CD4-positive, alpha-beta T cell (primary cell): ENCODE results near the gene FBXL15. TPM values are rescaled to one million over a fixed set of nuclear protein-coding genes. Genes with fewer than 3 reads are reported as not detected.

Source experiments
- ATAC-seq: fragments of 200-7000 bp; cut with Tn5 transposase; one replicate; pipeline ENCODE4 v1.10.0; 2022; ENCODE audit warnings: mild to moderate bottlenecking; ENCODE audit not compliant: poor library complexity
- CTCF ChIA-PET: fragments of 350-600 bp; sonication (Branson Sonifier 250); formaldehyde crosslinking; loops from one replicate; lab custom pipeline; 2021; ENCODE audit warnings: antibody characterized with exemption, inconsistent platforms; lab: Charles Lee
- POLR2A ChIA-PET: fragments of 350-600 bp; sonication (Branson Sonifier 250); formaldehyde crosslinking; loops from one replicate; lab custom pipeline; 2021; ENCODE audit warnings: antibody characterized with exemption, inconsistent platforms; lab: Charles Lee
- DNase-seq, 14 experiments: peaks; one replicate each; pipeline ENCODE4 v3.0.0-alpha.2; 2013 to 2020; ENCODE audit warnings: mixed read lengths in 2 of 14
- H3K27ac ChIP-seq, 2 donors: one replicate each; pipeline versions ENCODE4 v1.5.1 to v1.7.0; 2013; ENCODE audit warnings: low read length in 2 of 2, low read depth in 1 of 2, mild to moderate bottlenecking in 1 of 2
- H3K27me3 ChIP-seq, 2 experiments: 1 replicate in 1 of 2; 2 replicates in 1 of 2; pipeline versions ENCODE4 v1.6.1 to v1.7.0; 2013; ENCODE audit warnings: low read length in 2 of 2, control low read depth in 1 of 2, mild to moderate bottlenecking in 1 of 2, moderate library complexity in 1 of 2; ENCODE audit not compliant: insufficient read depth in 2 of 2, control insufficient read depth in 1 of 2
- H3K36me3 ChIP-seq: one replicate; pipeline ENCODE4 v1.6.1; 2013; ENCODE audit warnings: low read length, control low read depth; ENCODE audit not compliant: insufficient read depth
- H3K4me1 ChIP-seq: one replicate; pipeline ENCODE4 v1.6.1; 2013; ENCODE audit warnings: low read length, control low read depth; ENCODE audit not compliant: insufficient read depth
- H3K4me3 ChIP-seq: one replicate; pipeline ENCODE4 v1.5.1; 2013; ENCODE audit warnings: mild to moderate bottlenecking, low read length, moderate library complexity
- H3K9me3 ChIP-seq, 2 experiments: 1 replicate in 1 of 2; 2 replicates in 1 of 2; pipeline versions ENCODE4 v1.6.1 to v1.7.0; 2013; ENCODE audit warnings: low read length in 2 of 2, mild to moderate bottlenecking in 2 of 2, control low read depth in 1 of 2, moderate library complexity in 1 of 2; ENCODE audit not compliant: control insufficient read depth in 1 of 2, insufficient read depth in 1 of 2
- H3K27ac Mint-ChIP-seq: one replicate; pipeline ENCODE4 v1.8.0; 2020; ENCODE audit warnings: mixed read lengths
- H3K27me3 Mint-ChIP-seq: one replicate; pipeline ENCODE4 v1.8.0; 2021; ENCODE audit warnings: mixed read lengths
- H3K36me3 Mint-ChIP-seq: one replicate; pipeline ENCODE4 v1.8.0; 2021; ENCODE audit warnings: low read depth, mixed read lengths
- H3K4me1 Mint-ChIP-seq: one replicate; pipeline ENCODE4 v1.8.0; 2021; ENCODE audit warnings: low read depth, mixed read lengths
- H3K4me3 Mint-ChIP-seq: one replicate; pipeline ENCODE4 v1.8.0; 2020; ENCODE audit warnings: mild to moderate bottlenecking, mixed read lengths
- H3K9me3 Mint-ChIP-seq: one replicate; pipeline ENCODE4 v1.8.0; 2020; ENCODE audit warnings: mixed read lengths
- intact Hi-C, 2 experiments: fragments of 100-400 bp; cut with DNase I in 1 of 2; cut with micrococcal nuclease in 1 of 2; formaldehyde crosslinking; loops; one replicate each; pipeline versions ENCODE4 v1.15.1 to v1.9.0; 2023 to 2025; cut with DNase I, micrococcal nuclease
- total RNA-seq, 174 experiments: library from RNA in 2 of 174; stranded (reverse) in 2 of 174; gene quantifications; one replicate each; pipeline ENCODE4 v1.2.3 and lab custom pipeline; 2021 to 2026
- TF ChIP-seq, protein P1 (sequence below): fragments of 200-600 bp; IDR thresholded peaks from one replicate; pipeline ENCODE4 v1.8.0; 2022; ENCODE audit warnings: antibody characterized with exemption, mild to moderate bottlenecking

FBXL15 gene
- total RNA-seq, 2 experiments from 2014 or later: 10.2 to 10.4 TPM

DNA sequence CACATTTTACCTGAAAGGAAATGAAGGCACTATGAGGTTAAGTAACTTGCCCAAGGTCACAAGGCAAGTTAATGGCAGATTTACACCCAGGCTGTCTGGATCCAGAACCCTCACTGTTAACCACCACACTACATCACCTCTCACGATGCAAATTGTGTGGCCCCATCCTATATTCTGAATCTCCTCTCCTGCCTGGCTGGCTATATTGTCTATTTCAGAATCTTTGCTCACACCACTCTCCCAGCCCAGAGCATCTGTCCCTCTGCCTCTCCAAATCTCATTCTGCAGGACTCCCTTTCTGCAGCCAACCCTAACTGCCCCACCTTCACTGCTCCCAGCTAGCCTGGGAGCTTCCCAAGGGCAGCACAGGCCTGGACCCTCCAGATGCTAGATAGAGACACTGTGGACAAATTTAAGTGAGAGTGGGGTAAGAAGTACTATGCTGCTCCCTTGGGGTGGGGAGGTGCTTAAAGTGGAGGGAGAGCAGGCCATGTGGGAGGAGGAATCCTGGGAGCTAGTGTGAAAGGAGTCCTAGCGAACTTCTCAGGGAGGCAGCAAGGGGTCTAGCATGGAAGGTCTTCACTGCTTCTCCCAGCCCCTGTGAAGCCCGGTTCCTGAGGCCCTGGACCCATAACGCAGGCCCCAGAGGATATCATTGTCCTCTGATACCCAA, 11.0 kb downstream of the FBXL15 start:
- H3K27ac ChIP-seq: peak overlapping the region in 1 of 2 donors; percentile 37
- TF ChIP-seq, protein P1, sequence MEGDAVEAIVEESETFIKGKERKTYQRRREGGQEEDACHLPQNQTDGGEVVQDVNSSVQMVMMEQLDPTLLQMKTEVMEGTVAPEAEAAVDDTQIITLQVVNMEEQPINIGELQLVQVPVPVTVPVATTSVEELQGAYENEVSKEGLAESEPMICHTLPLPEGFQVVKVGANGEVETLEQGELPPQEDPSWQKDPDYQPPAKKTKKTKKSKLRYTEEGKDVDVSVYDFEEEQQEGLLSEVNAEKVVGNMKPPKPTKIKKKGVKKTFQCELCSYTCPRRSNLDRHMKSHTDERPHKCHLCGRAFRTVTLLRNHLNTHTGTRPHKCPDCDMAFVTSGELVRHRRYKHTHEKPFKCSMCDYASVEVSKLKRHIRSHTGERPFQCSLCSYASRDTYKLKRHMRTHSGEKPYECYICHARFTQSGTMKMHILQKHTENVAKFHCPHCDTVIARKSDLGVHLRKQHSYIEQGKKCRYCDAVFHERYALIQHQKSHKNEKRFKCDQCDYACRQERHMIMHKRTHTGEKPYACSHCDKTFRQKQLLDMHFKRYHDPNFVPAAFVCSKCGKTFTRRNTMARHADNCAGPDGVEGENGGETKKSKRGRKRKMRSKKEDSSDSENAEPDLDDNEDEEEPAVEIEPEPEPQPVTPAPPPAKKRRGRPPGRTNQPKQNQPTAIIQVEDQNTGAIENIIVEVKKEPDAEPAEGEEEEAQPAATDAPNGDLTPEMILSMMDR: no peak

DNA sequence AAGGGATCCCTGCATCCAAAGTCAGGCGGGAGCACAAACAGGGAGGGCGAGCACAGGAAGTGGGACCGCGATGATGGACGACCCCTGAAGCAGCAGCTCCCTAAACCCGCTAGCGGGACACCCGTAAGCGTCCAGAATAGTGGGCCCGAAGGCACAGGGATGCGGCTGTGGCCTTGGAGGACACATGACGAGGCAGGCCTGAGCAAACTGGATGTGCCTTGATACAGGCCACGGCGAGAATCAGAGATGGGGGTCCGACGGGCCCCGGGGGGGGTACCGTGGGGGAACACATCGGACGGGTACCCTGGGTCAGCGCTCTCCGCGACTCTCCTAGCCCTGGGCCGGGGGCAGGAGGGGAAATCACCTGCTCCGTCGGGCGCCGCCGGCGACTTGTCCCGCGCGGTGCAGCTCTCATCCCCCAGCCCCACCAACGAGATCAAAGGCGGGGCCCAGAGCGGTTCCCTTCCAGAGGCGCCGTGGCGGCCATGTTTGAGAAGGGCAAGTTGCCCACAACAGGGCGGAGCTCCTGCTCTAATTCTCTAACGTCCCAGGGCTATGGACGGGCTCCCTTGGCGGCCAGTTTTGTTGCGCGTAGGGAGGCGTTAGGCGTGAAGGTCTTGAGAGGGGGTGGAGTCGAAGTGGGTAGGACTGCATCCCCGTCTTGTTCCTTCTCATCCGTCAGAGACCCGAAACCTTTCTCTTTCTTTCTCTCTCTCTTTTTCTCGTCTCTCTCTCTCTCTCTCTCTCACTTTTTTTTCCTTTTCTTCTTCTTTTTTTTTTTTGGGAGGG, 11.7 kb downstream of the FBXL15 start, which contains the start of gene CUEDC2:
Gene CUEDC2 (minus strand): TSS at position 413 of the 789 bp plus-strand sequence. CDS start 7,386 bp downstream, outside the sequence.
- Mint-ChIP-seq H3K36me3 (peaks cover 10% of the 10 kb centered on the region), H3K9me3 (no peaks in the 10 kb centered on the region), H3K4me1 (peaks cover 56% of the 10 kb centered on the region), H3K27me3 (no peaks in the 10 kb centered on the region), H3K4me3 (peak within 1 kb of the TSS; percentile 95), H3K27ac (peak within 1 kb of the TSS; percentile 92)
- H3K36me3 ChIP-seq: peaks cover 2% of the 10 kb centered on the region
- peaks cover 57% of the 10 kb centered on the region for H3K4me1 ChIP-seq
- peak within 1 kb of the TSS; percentile 72 for H3K4me3 ChIP-seq
- CTCF ChIA-PET: interaction anchor here (0.5 to 2.2 kb wide), 10 partner anchors 10 to 201 kb away, joined by 3 to 10 read pairs (median 3); partner anchors contain the start of genes FBXL15, NFKB2 and SUFU
- POLR2A ChIA-PET: interaction anchor here (0.6 to 5.9 kb wide), 19 partner anchors 10 to 592 kb away, joined by 3 to 131 read pairs (median 3); partner anchors contain the start of genes ACTR1A, ARL3, C10orf95 and FBXL15
- TF ChIP-seq, protein P1: no peak
- H3K9me3 ChIP-seq: no peaks in the 10 kb centered on the region
- ATAC-seq (peak; percentile 93), DNase-seq (peak; percentile 90 to 97 (median 96))
- no peaks in the 10 kb centered on the region for H3K27me3 ChIP-seq
- intact Hi-C loops: loop anchor here (1.0 to 5.0 kb wide), 4 partner anchors 11 to 70 kb away; partner anchors contain the start of genes ACTR1A (in 1 of the 2), C10orf95 (in 1 of the 2) and SUFU (in 1 of the 2)
- peak within 1 kb of the TSS; percentile 23 to 37 for H3K27ac ChIP-seq

More for the DNA sequence above, 11.0 kb downstream of the FBXL15 start:
- Mint-ChIP-seq H3K9me3 (no peaks in the 10 kb centered on the region), H3K27me3 (no peaks in the 10 kb centered on the region), H3K4me3 (peak overlapping the region; percentile 95), H3K36me3 (peaks cover 10% of the 10 kb centered on the region), H3K27ac (peak overlapping the region; percentile 92), H3K4me1 (peaks cover 54% of the 10 kb centered on the region)
- H3K4me1 ChIP-seq: peaks cover 49% of the 10 kb centered on the region
- peaks cover 2% of the 10 kb centered on the region for H3K36me3 ChIP-seq
- peak overlapping the region; percentile 72 for H3K4me3 ChIP-seq
- H3K27me3 ChIP-seq: no peaks in the 10 kb centered on the region
- POLR2A ChIA-PET: interaction anchor here (1.0 to 5.9 kb wide), 7 partner anchors 10 to 283 kb away, joined by 3 to 131 read pairs (median 17); partner anchors contain the start of genes ARL3, C10orf95, FBXL15 and GBF1
- no peaks in the 10 kb centered on the region for H3K9me3 ChIP-seq
- DNase-seq: no peak
- CTCF ChIA-PET: interaction anchor here (1.1 to 2.2 kb wide), 6 partner anchors 10 to 201 kb away, joined by 3 to 10 read pairs (median 3); partner anchors contain the start of gene FBXL15
- intact Hi-C loops: loop anchor here (1.0 to 5.0 kb wide), 5 partner anchors 10 to 71 kb away; partner anchors contain the start of genes ACTR1A (in 1 of the 2), C10orf95 (in 1 of the 2) and SUFU (in 1 of the 2)
- no peak for ATAC-seq
